Stimulated activated CD4-positive, alpha-beta T cell treated with anti-CD3 and anti-CD28 coated beads, Interleukin-4, amount 100 ng/mL, for 4 hours (primary cell): ENCODE data around the gene FGGY.
"Not testable (repeated sequence)": the region's sequence is repeated elsewhere in the genome, so short reads cannot be mapped to it uniquely, and the experiment has no call there.

Experiments
- DNase-seq, 2 experiments: peaks; one replicate each; pipeline ENCODE4 v3.0.0-alpha.2; 2020

FGGY gene

GRCh38 chr1:59317343-59317742 lies 20.4 kb downstream of the FGGY start:
- no peak for DNase-seq

GRCh38 chr1:59317780-59318179 lies 20.9 kb downstream of the FGGY start:
- DNase-seq: no peak

GRCh38 chr1:59318271-59318860 lies 21.5 kb downstream of the FGGY start:
- DNase-seq: no peak

- DNase-seq: no peak
These were observed 25.5 kb downstream of the FGGY start for GRCh38 chr1:59322394-59322793.

GRCh38 chr1:59322814-59323213 lies 25.9 kb downstream of the FGGY start:
- DNase-seq: no peak

- no peak for DNase-seq
These were observed 27.0 kb downstream of the FGGY start for GRCh38 chr1:59323879-59324278.

- no peak for DNase-seq
These were observed 31.5 kb downstream of the FGGY start for GRCh38 chr1:59328353-59328752.

- no peak for DNase-seq
These were observed 32.6 kb downstream of the FGGY start for GRCh38 chr1:59329412-59330053.

- no peak for DNase-seq
These were observed 35.1 kb downstream of the FGGY start for GRCh38 chr1:59331686-59332620.

GRCh38 chr1:59332983-59333382 lies 36.1 kb downstream of the FGGY start:
- DNase-seq: no peak

- DNase-seq: no peak
These were observed 36.9 kb downstream of the FGGY start for GRCh38 chr1:59333626-59334277.

- DNase-seq: no peak
These were observed 43.8 kb downstream of the FGGY start for GRCh38 chr1:59340411-59341307.

- DNase-seq: no peak
These were observed 46.1 kb downstream of the FGGY start for GRCh38 chr1:59342801-59343575.

GRCh38 chr1:59343576-59343840 lies 46.6 kb downstream of the FGGY start:
- no peak for DNase-seq

- no peak for DNase-seq
These were observed 48.3 kb downstream of the FGGY start for GRCh38 chr1:59345221-59345620.

GRCh38 chr1:59346429-59346828 lies 49.5 kb downstream of the FGGY start:
- no peak for DNase-seq

- no peak for DNase-seq
These were observed 52.2 kb downstream of the FGGY start for GRCh38 chr1:59349101-59349500.

- DNase-seq: no peak
These were observed 53.6 kb downstream of the FGGY start for GRCh38 chr1:59350521-59350920.

- no peak for DNase-seq
These were observed 55.2 kb downstream of the FGGY start for GRCh38 chr1:59352065-59352464.

- DNase-seq: no peak
These were observed 56.6 kb downstream of the FGGY start for GRCh38 chr1:59353453-59353852.

GRCh38 chr1:59354239-59354638 lies 57.3 kb downstream of the FGGY start:
- DNase-seq: not testable (repeated sequence)
